H9 (cell line): ENCODE results near the gene SPATA25. TPM values are rescaled to one million over a fixed set of nuclear protein-coding genes. Genes with fewer than 3 reads are reported as not detected.

Experiments used
- DNase-seq: peaks from one replicate; pipeline ENCODE4 v3.0.0-alpha.2; 2017
- H2AFZ ChIP-seq: one replicate; pipeline ENCODE4 v1.6.1; 2013; ENCODE audit warnings: mild to moderate bottlenecking, low read length, control low read depth, moderate library complexity
- H2AK5ac ChIP-seq: 2 replicates; pipeline ENCODE4 v1.6.1; 2013; ENCODE audit warnings: low read length, control low read depth, mixed read lengths; ENCODE audit not compliant: insufficient read length
- H2BK120ac ChIP-seq: one replicate; pipeline ENCODE4 v1.6.1; 2013; ENCODE audit warnings: low read depth, mild to moderate bottlenecking, low read length, control low read depth, inconsistent platforms; ENCODE audit not compliant: poor library complexity, severe bottlenecking
- H2BK12ac ChIP-seq: 2 replicates; pipeline ENCODE4 v1.6.1; 2013; ENCODE audit warnings: low read length, control low read depth, mixed read lengths, low read depth; ENCODE audit not compliant: insufficient read length
- H2BK15ac ChIP-seq: 2 replicates; pipeline ENCODE4 v1.6.1; 2013; ENCODE audit warnings: low read depth, low read length, control low read depth
- H2BK20ac ChIP-seq: one replicate; pipeline ENCODE4 v1.6.1; 2013; ENCODE audit warnings: low read depth, mild to moderate bottlenecking, low read length, control low read depth, inconsistent platforms; ENCODE audit not compliant: poor library complexity, severe bottlenecking
- H2BK5ac ChIP-seq: 2 replicates; pipeline ENCODE4 v1.6.1; 2013; ENCODE audit warnings: low read length, control low read depth, mixed read lengths; ENCODE audit not compliant: insufficient read length
- H3K14ac ChIP-seq: 2 replicates; pipeline ENCODE4 v1.6.1; 2013; ENCODE audit warnings: low read length, control low read depth; ENCODE audit not compliant: insufficient read depth
- H3K18ac ChIP-seq: 2 replicates; pipeline ENCODE4 v1.6.1; 2013; ENCODE audit warnings: low read depth, mild to moderate bottlenecking, mixed read lengths, low read length, control low read depth; ENCODE audit not compliant: insufficient read length
- H3K23ac ChIP-seq: 2 replicates; pipeline ENCODE4 v1.6.1; 2013; ENCODE audit warnings: low read length, control low read depth, mixed read lengths, low read depth; ENCODE audit not compliant: insufficient read length
- H3K23me2 ChIP-seq: 2 replicates; pipeline ENCODE4 v1.6.1; 2013; ENCODE audit warnings: low read depth, mild to moderate bottlenecking, mixed read lengths, low read length, control low read depth; ENCODE audit not compliant: insufficient read length, poor library complexity, severe bottlenecking
- H3K27ac ChIP-seq: 2 replicates; pipeline ENCODE4 v1.5.1; 2013; ENCODE audit warnings: low read length, control low read depth, mixed read lengths, low read depth; ENCODE audit not compliant: insufficient read length
- H3K27me3 ChIP-seq: 2 replicates; pipeline ENCODE4 v1.6.1; 2013; ENCODE audit warnings: low read length, control low read depth, inconsistent platforms; ENCODE audit not compliant: insufficient read depth
- H3K4ac ChIP-seq: 2 replicates; pipeline ENCODE4 v1.6.1; 2013; ENCODE audit warnings: low read depth, mild to moderate bottlenecking, control low read depth, inconsistent platforms, low read length, moderate library complexity
- H3K4me1 ChIP-seq: 2 replicates; pipeline ENCODE4 v1.6.1; 2013; ENCODE audit warnings: low read length, control low read depth, inconsistent platforms; ENCODE audit not compliant: insufficient read depth
- H3K4me2 ChIP-seq: 2 replicates; pipeline ENCODE4 v1.6.1; 2013; ENCODE audit warnings: low read length, control low read depth, mixed read lengths; ENCODE audit not compliant: insufficient read length, insufficient read depth
- H3K56ac ChIP-seq: 2 replicates; pipeline ENCODE4 v1.6.1; 2013; ENCODE audit warnings: low read depth, mild to moderate bottlenecking, mixed read lengths, low read length, control low read depth; ENCODE audit not compliant: insufficient read length
- H3K79me1 ChIP-seq: 2 replicates; pipeline ENCODE4 v1.6.1; 2013; ENCODE audit warnings: low read depth, mild to moderate bottlenecking, moderate library complexity, low read length, control low read depth, inconsistent platforms; ENCODE audit not compliant: insufficient read depth, poor library complexity, severe bottlenecking
- H3K79me2 ChIP-seq: 2 replicates; pipeline ENCODE4 v1.6.1; 2013; ENCODE audit warnings: low read length, control low read depth, inconsistent platforms; ENCODE audit not compliant: insufficient read depth
- H3K9ac ChIP-seq: 2 replicates; pipeline ENCODE4 v1.6.1; 2013; ENCODE audit warnings: low read length, control low read depth, mixed read lengths; ENCODE audit not compliant: insufficient read length; ENCODE audit errors: extremely low read depth
- H3K9me3 ChIP-seq: one replicate; pipeline ENCODE4 v1.6.1; 2013; ENCODE audit warnings: low read depth, low read length, inconsistent platforms; ENCODE audit not compliant: control insufficient read depth
- H3T11ph ChIP-seq: one replicate; pipeline ENCODE4 v1.6.1; 2013; ENCODE audit warnings: mild to moderate bottlenecking, low read length, control low read depth, inconsistent platforms
- H4K20me1 ChIP-seq: one replicate; pipeline ENCODE4 v1.6.1; 2013; ENCODE audit not compliant: control insufficient read depth, insufficient read length, insufficient read depth
- H4K5ac ChIP-seq: 2 replicates; pipeline ENCODE4 v1.6.1; 2013; ENCODE audit warnings: low read depth, mild to moderate bottlenecking, mixed read lengths, low read length, control low read depth; ENCODE audit not compliant: insufficient read length
- H4K8ac ChIP-seq: replicated peaks from 2 replicates; pipeline ENCODE4 v1.6.1; 2013; ENCODE audit warnings: low read length, control low read depth, mixed read lengths, low read depth; ENCODE audit not compliant: insufficient read length
- H4K91ac ChIP-seq: 2 replicates; pipeline ENCODE4 v1.6.1; 2013; ENCODE audit warnings: low read depth, mild to moderate bottlenecking, moderate library complexity, mixed read lengths, low read length, control low read depth; ENCODE audit not compliant: insufficient read length
- H3K27ac Mint-ChIP-seq, 3 experiments: 2 replicates in 2 of 3; 3 replicates in 1 of 3; pipeline ENCODE4 v1.8.0; 2020 to 2021; ENCODE audit warnings: mixed read lengths in 3 of 3, mild to moderate bottlenecking in 1 of 3, moderate library complexity in 1 of 3
- H3K27me3 Mint-ChIP-seq: 2 replicates; pipeline ENCODE4 v1.8.0; 2021; ENCODE audit warnings: low read depth, mild to moderate bottlenecking, moderate library complexity, mixed read lengths
- H3K36me3 Mint-ChIP-seq, 3 experiments: 2 replicates in 2 of 3; 3 replicates in 1 of 3; pipeline ENCODE4 v1.8.0; 2020 to 2021; ENCODE audit warnings: low read depth in 3 of 3, mixed read lengths in 3 of 3; ENCODE audit not compliant: insufficient read depth in 1 of 3
- H3K4me1 Mint-ChIP-seq, 2 experiments: 2 replicates each; pipeline ENCODE4 v1.8.0; 2020; ENCODE audit warnings: mixed read lengths in 2 of 2
- H3K4me3 Mint-ChIP-seq, 2 experiments: 2 replicates in 1 of 2; 3 replicates in 1 of 2; pipeline ENCODE4 v1.8.0; 2020 to 2021; ENCODE audit warnings: mild to moderate bottlenecking in 2 of 2, mixed read lengths in 2 of 2, moderate library complexity in 1 of 2
- H3K9me3 Mint-ChIP-seq, 2 experiments: 2 replicates in 1 of 2; 3 replicates in 1 of 2; pipeline ENCODE4 v1.8.0; 2020; ENCODE audit warnings: mild to moderate bottlenecking in 2 of 2, mixed read lengths in 2 of 2, moderate library complexity in 1 of 2
- WGBS: extraction: QIAGEN DNeasy Blood & Tissue Kit; methylation state at CpG from one replicate; pipeline ENCODE4 v1.1.7; 2013; ENCODE audit warnings: missing lambda C conversion rate, low lambda C conversion rate, mixed read lengths; ENCODE audit not compliant: insufficient read length; ENCODE audit errors: extremely low coverage; 5-methylcytosine and 5-hydroxymethylcytosine counted together
- total RNA-seq: library from RNA; stranded (reverse); gene quantifications from 2 replicates; pipeline ENCODE4 v1.2.1, GENCODE V29; 2021
- TF ChIP-seq, protein P1 (sequence below): fragments of 200-600 bp; sonication (generic); conservative IDR thresholded peaks from 3 replicates; pipeline ENCODE4 v1.8.0; 2021; ENCODE audit warnings: antibody characterized with exemption, mild to moderate bottlenecking

Gene SPATA25
- total RNA-seq, 1 experiment from 2014 or later, result 2.4 TPM

DNA sequence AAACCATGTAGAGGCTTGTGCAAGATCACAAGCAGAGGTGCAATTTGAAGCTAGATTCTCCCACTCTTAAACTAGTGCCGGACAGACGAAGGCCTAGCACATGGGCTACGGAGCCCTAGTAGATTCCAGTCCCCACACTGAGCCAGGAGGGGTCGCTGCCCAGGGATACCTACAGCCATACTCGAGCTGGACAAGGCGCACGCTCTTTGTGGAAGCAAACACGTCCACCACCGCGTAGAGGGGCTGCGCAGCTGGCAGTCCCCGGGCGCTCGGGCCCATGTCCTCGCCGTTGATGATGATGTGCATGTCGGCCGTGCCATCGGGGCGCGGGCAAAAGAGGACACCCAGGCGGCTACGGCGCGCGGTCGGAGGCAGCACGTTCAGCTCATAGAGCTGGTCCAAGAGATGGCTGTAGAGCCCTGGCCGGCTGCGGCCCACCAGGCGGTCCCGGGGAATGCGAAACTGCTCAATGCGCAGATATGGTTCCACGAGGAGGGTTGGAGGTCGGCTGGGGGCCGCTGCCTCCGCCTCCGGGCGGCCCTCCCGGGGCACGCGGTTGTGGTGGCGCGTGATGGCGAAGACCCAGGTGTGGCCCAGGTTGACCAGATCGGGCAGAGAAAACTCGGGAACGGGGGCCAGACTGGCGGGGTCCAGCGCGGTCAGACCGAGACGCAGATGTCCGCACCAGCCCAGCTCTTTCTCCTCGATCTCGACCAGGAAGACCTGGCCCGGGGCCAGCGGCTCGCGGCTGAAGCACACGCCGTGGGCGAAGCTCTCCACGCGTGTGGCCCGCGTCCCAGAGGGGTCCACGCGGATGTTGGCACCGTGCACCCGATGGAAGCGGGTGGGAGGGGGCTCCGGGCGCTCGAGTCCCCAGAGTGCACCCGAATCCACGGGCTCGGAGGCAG, 2.9 kb upstream of the SPATA25 start:
- peak overlapping the region; percentile 26 for H3K4me2 ChIP-seq
- H2BK120ac ChIP-seq, result no peak overlapping the region
- H3K79me2 ChIP-seq, result no peaks in the 10 kb centered on the region
- Mint-ChIP-seq H3K27me3 (no peaks in the 10 kb centered on the region), H3K36me3 (peaks cover 11 to 32% (median 19%) of the 10 kb centered on the region in 3 experiments), H3K4me1 (peaks cover 5 to 14% of the 10 kb centered on the region in 2 experiments; a peak in 3 of 4 replicates), H3K9me3 (no peaks in the 10 kb centered on the region; a peak in 1 of 5 replicates), H3K4me3 (peak overlapping the region; percentile 85 to 92), H3K27ac (peak overlapping the region in 2 of 3 experiments; percentile 65 to 77; a peak in 2 of 7 replicates)
- TF ChIP-seq, protein P1, sequence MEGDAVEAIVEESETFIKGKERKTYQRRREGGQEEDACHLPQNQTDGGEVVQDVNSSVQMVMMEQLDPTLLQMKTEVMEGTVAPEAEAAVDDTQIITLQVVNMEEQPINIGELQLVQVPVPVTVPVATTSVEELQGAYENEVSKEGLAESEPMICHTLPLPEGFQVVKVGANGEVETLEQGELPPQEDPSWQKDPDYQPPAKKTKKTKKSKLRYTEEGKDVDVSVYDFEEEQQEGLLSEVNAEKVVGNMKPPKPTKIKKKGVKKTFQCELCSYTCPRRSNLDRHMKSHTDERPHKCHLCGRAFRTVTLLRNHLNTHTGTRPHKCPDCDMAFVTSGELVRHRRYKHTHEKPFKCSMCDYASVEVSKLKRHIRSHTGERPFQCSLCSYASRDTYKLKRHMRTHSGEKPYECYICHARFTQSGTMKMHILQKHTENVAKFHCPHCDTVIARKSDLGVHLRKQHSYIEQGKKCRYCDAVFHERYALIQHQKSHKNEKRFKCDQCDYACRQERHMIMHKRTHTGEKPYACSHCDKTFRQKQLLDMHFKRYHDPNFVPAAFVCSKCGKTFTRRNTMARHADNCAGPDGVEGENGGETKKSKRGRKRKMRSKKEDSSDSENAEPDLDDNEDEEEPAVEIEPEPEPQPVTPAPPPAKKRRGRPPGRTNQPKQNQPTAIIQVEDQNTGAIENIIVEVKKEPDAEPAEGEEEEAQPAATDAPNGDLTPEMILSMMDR, result peak; percentile 87
- no peak overlapping the region for H3T11ph ChIP-seq
- WGBS, result no CpG with 5 or more reads among the region's 79 CpGs
- H4K91ac ChIP-seq, result peak overlapping the region; percentile 24
- H4K5ac ChIP-seq, result no peak overlapping the region
- H3K27ac ChIP-seq, result no peak overlapping the region
- no peaks in the 10 kb centered on the region for H3K79me1 ChIP-seq
- H3K27me3 ChIP-seq, result no peaks in the 10 kb centered on the region
- peak; percentile 90 for DNase-seq
- no peak overlapping the region for H2BK15ac ChIP-seq
- H3K14ac ChIP-seq, result peak overlapping the region; percentile 93
- H2AFZ ChIP-seq, result no peak overlapping the region
- H4K8ac ChIP-seq, result no peak overlapping the region
- H3K4ac ChIP-seq, result peak overlapping the region; percentile 60
- H3K9ac ChIP-seq, result peak overlapping the region; percentile 41
- H3K23me2 ChIP-seq, result peaks cover 13% of the 10 kb centered on the region
- no peak overlapping the region for H2BK5ac ChIP-seq
- H3K23ac ChIP-seq, result no peak overlapping the region
- H2BK12ac ChIP-seq, result no peak overlapping the region
- no peak overlapping the region for H2BK20ac ChIP-seq
- H3K9me3 ChIP-seq, result no peaks in the 10 kb centered on the region
- H3K18ac ChIP-seq, result peak overlapping the region; percentile 71
- H2AK5ac ChIP-seq, result no peak overlapping the region
- no peaks in the 10 kb centered on the region for H4K20me1 ChIP-seq
- H3K56ac ChIP-seq, result no peak overlapping the region
- no peaks in the 10 kb centered on the region for H3K4me1 ChIP-seq
